Measurements from ENCODE around the gene PRODH2. TPM values are rescaled to one million over a fixed set of nuclear protein-coding genes. Genes with fewer than 3 reads are reported as not detected.

Gene PRODH2
- total RNA-seq, 1 donor from 2014 or later: not detected

DNA sequence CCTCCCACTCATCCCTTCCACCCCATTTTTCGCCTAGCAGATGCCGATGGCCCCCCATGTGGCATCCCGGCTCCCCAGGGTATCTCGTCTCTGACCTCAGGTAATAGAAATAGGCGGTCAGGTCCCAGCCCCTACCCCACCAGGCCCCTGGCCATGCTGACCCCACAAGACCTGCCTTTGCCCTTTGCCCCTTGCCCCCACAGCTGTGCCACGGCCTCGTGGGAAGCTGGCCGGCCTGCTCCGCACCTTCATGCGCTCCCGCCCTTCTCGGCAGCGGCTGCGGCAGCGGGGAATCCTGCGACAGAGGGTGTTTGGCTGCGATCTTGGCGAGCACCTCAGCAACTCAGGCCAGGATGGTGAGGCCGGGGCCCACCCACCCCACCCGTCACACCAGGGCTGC, 31.9 kb downstream of the PRODH2 start:
- no peaks in the 10 kb centered on the region for H3K27me3 ChIP-seq (ENCODE audit: control insufficient read depth, insufficient read depth, low read length)
- no peaks in the 10 kb centered on the region for H3K36me3 ChIP-seq (ENCODE audit: control insufficient read depth, insufficient read depth, low read length)
- TF ChIP-seq, protein P1, sequence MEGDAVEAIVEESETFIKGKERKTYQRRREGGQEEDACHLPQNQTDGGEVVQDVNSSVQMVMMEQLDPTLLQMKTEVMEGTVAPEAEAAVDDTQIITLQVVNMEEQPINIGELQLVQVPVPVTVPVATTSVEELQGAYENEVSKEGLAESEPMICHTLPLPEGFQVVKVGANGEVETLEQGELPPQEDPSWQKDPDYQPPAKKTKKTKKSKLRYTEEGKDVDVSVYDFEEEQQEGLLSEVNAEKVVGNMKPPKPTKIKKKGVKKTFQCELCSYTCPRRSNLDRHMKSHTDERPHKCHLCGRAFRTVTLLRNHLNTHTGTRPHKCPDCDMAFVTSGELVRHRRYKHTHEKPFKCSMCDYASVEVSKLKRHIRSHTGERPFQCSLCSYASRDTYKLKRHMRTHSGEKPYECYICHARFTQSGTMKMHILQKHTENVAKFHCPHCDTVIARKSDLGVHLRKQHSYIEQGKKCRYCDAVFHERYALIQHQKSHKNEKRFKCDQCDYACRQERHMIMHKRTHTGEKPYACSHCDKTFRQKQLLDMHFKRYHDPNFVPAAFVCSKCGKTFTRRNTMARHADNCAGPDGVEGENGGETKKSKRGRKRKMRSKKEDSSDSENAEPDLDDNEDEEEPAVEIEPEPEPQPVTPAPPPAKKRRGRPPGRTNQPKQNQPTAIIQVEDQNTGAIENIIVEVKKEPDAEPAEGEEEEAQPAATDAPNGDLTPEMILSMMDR (IDR thresholded peaks at IDR 0.05; ENCODE audit: insufficient read depth, low read length, poor library complexity, severe bottlenecking): no peak
- H3K4me3 ChIP-seq (ENCODE audit: low read depth, low read length): no peak overlapping the region
- no peak for DNase-seq (ENCODE audit: low read depth)

- no peaks in the 10 kb centered on the region for H3K36me3 ChIP-seq (ENCODE audit: control insufficient read depth, insufficient read depth, low read length)
- TF ChIP-seq, protein P1 (IDR thresholded peaks at IDR 0.05; ENCODE audit: insufficient read depth, low read length, poor library complexity, severe bottlenecking): no peak
- no peaks in the 10 kb centered on the region for H3K27me3 ChIP-seq (ENCODE audit: control insufficient read depth, insufficient read depth, low read length)
- H3K4me3 ChIP-seq (ENCODE audit: low read depth, low read length): no peak overlapping the region
- no peak for DNase-seq (ENCODE audit: low read depth)
These were observed 32.6 kb downstream of the PRODH2 start for GRCh38 chr19:35780058-35780457.

DNA sequence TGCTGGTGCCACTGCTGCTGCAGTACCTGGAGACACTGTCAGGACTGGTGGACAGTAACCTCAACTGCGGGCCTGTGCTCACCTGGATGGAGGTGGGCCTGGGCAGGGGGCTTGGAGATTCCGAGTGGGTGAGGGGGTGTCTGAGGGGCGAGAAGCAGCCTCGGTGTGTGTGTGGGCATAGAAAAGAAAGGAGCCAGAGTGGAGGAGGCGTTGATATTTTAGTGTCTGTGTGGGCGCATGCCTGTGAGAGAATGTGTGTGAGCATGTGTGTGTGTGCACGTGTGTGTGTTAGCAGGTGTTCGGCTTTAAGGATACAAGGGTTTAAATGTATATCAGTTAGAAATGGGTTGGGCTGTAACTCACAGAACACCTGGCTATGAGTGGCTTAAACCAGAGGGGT, 33.6 kb downstream of the PRODH2 start:
- H3K4me3 ChIP-seq (ENCODE audit: low read depth, low read length): no peak overlapping the region
- H3K36me3 ChIP-seq (ENCODE audit: control insufficient read depth, insufficient read depth, low read length): no peaks in the 10 kb centered on the region
- H3K27me3 ChIP-seq (ENCODE audit: control insufficient read depth, insufficient read depth, low read length): no peaks in the 10 kb centered on the region
- DNase-seq (ENCODE audit: low read depth): no peak
- TF ChIP-seq, protein P1 (IDR thresholded peaks at IDR 0.05; ENCODE audit: insufficient read depth, low read length, poor library complexity, severe bottlenecking): no peak

GRCh38 chr19:35777961-35778360, 34.7 kb downstream of the PRODH2 start:
- H3K36me3 ChIP-seq (ENCODE audit: control insufficient read depth, insufficient read depth, low read length): no peaks in the 10 kb centered on the region
- DNase-seq (ENCODE audit: low read depth): no peak
- no peaks in the 10 kb centered on the region for H3K27me3 ChIP-seq (ENCODE audit: control insufficient read depth, insufficient read depth, low read length)
- TF ChIP-seq, protein P1 (IDR thresholded peaks at IDR 0.05; ENCODE audit: insufficient read depth, low read length, poor library complexity, severe bottlenecking): no peak
- no peak overlapping the region for H3K4me3 ChIP-seq (ENCODE audit: low read depth, low read length)

- no peak for DNase-seq (ENCODE audit: low read depth)
- H3K27me3 ChIP-seq (ENCODE audit: control insufficient read depth, insufficient read depth, low read length): no peaks in the 10 kb centered on the region
- TF ChIP-seq, protein P1 (IDR thresholded peaks at IDR 0.05; ENCODE audit: insufficient read depth, low read length, poor library complexity, severe bottlenecking): no peak
- H3K4me3 ChIP-seq (ENCODE audit: low read depth, low read length): no peak overlapping the region
- no peaks in the 10 kb centered on the region for H3K36me3 ChIP-seq (ENCODE audit: control insufficient read depth, insufficient read depth, low read length)
These were observed 35.4 kb downstream of the PRODH2 start for GRCh38 chr19:35777086-35777841.

All from kidney epithelial cell (primary cell).